Uterus (tissue), 4 donors: ENCODE data around the gene USP40. TPM values are rescaled to one million over a fixed set of nuclear protein-coding genes. Genes with fewer than 3 reads are reported as not detected.
A peak's percentile ranks its signal among the peaks of the same experiment; 100 is the strongest.

Source experiments
- DNase-seq, 2 donors: peaks; one replicate each; pipeline ENCODE4 v3.0.0-alpha.2; 2019 to 2020
- H3K27ac ChIP-seq, 2 donors: fragments of 200-600 bp; sonication (generic); 1 replicate in 1 of 2; 2 replicates in 1 of 2; pipeline ENCODE4 v1.5.1; 2016 to 2018
- H3K27me3 ChIP-seq, 2 donors: fragments of 200-600 bp; sonication (generic); one replicate each; pipeline ENCODE4 v1.5.1; 2018 to 2019; ENCODE audit warnings: control low read depth in 1 of 2
- H3K36me3 ChIP-seq, 2 donors: fragments of 200-600 bp; sonication (generic); one replicate each; pipeline ENCODE4 v1.5.1; 2019; ENCODE audit warnings: control low read depth in 1 of 2
- H3K4me1 ChIP-seq, 2 donors: fragments of 200-600 bp; sonication (generic); one replicate each; pipeline ENCODE4 v1.5.1; 2018 to 2019; ENCODE audit warnings: control low read depth in 1 of 2
- H3K4me3 ChIP-seq, 2 donors: fragments of 200-600 bp; sonication (generic); 1 replicate in 1 of 2; 2 replicates in 1 of 2; pipeline ENCODE4 v1.5.1; 2018 to 2019; ENCODE audit warnings: mild to moderate bottlenecking in 1 of 2
- H3K9me3 ChIP-seq, 2 donors: fragments of 200-600 bp; sonication (generic); one replicate each; pipeline ENCODE4 v1.5.1; 2019; ENCODE audit warnings: control low read depth in 1 of 2
- POLR2A ChIP-seq, 2 donors: fragments of 450-650 bp; IDR thresholded peaks; one replicate each; pipeline ENCODE4 v1.6.1; 2016; ENCODE audit warnings: antibody characterized with exemption in 2 of 2, mild to moderate bottlenecking in 1 of 2, moderate library complexity in 1 of 2
- intact Hi-C: fragments of 100-400 bp; cut with DNase I; formaldehyde crosslinking; loops from one replicate; pipeline ENCODE4 v1.15.1; 2023; ENCODE audit warnings: low total_unique reads
- total RNA-seq, 4 donors: library from RNA; depleted of rRNA in 3 of 4; stranded (reverse); fragments of >200 nt in 3 of 4; gene quantifications; one replicate each; pipeline versions ENCODE4 v1.1.0 to v1.2.4, GENCODE V29; 2014 to 2023
- TF ChIP-seq, protein P1 (sequence below), 4 experiments: fragments of 200-600 bp in 2 of 4; fragments of 450-650 bp in 2 of 4; sonication (generic) in 2 of 4; IDR thresholded peaks; one replicate each; pipeline ENCODE4 v1.5.1; 2016 to 2019; ENCODE audit warnings: antibody characterized with exemption in 4 of 4, mild to moderate bottlenecking in 2 of 4, moderate library complexity in 1 of 4
- donor health status: DM: yes; HTN: yes; CAD: no.

USP40 gene
- total RNA-seq, 4 donors from 2014 or later = 14.7 to 60.2 (median 49.5) TPM

DNA sequence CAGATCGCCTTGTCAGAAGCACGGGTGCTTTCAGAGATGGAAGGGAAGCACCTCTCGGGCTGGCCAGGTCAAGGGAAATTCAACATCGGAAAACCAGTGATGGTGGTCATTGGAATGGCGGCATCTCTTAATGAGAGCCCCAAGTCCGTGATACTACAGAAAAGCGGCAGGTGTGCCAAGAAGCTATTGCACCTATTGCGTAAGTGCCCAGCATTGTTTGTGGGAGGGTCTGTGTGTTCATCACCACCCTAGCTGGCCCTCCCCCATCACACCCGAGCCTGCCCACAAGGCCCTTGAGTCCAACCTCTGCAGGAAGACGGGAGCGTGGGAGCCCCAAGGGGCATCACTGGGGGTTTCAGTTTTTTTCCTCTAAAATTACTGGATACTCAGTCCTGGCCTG, 111.6 kb downstream of the USP40 start:
- no peak for DNase-seq
- Histone ChIP-seq H3K27ac (no peak overlapping the region), H3K36me3 (no peaks in the 10 kb centered on the region), H3K4me3 (no peak overlapping the region), H3K9me3 (no peaks in the 10 kb centered on the region), H3K4me1 (no peaks in the 10 kb centered on the region), H3K27me3 (no peaks in the 10 kb centered on the region)
- intact Hi-C loops = no loop called here
- TF ChIP-seq POLR2A (IDR thresholded peaks at IDR 0.05) = no peak

- Histone ChIP-seq H3K27ac (no peak overlapping the region), H3K36me3 (no peaks in the 10 kb centered on the region), H3K4me3 (no peak overlapping the region), H3K27me3 (no peaks in the 10 kb centered on the region), H3K9me3 (no peaks in the 10 kb centered on the region), H3K4me1 (no peaks in the 10 kb centered on the region)
- intact Hi-C loops = no loop called here
- no peak for DNase-seq
- TF ChIP-seq, protein P1, sequence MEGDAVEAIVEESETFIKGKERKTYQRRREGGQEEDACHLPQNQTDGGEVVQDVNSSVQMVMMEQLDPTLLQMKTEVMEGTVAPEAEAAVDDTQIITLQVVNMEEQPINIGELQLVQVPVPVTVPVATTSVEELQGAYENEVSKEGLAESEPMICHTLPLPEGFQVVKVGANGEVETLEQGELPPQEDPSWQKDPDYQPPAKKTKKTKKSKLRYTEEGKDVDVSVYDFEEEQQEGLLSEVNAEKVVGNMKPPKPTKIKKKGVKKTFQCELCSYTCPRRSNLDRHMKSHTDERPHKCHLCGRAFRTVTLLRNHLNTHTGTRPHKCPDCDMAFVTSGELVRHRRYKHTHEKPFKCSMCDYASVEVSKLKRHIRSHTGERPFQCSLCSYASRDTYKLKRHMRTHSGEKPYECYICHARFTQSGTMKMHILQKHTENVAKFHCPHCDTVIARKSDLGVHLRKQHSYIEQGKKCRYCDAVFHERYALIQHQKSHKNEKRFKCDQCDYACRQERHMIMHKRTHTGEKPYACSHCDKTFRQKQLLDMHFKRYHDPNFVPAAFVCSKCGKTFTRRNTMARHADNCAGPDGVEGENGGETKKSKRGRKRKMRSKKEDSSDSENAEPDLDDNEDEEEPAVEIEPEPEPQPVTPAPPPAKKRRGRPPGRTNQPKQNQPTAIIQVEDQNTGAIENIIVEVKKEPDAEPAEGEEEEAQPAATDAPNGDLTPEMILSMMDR (IDR thresholded peaks at IDR 0.05) = no peak
- no peak for TF ChIP-seq POLR2A (IDR thresholded peaks at IDR 0.05)
Measured at GRCh38 chr2:233453916-233454315, 112.7 kb downstream of the USP40 start.

- DNase-seq = no peak
- Histone ChIP-seq H3K36me3 (no peaks in the 10 kb centered on the region), H3K4me3 (no peak overlapping the region), H3K27me3 (no peaks in the 10 kb centered on the region), H3K27ac (peak overlapping the region in 1 of 2 donors; percentile 13), H3K4me1 (no peaks in the 10 kb centered on the region), H3K9me3 (no peaks in the 10 kb centered on the region)
- TF ChIP-seq, protein P1 (IDR thresholded peaks at IDR 0.05) = no peak
- no peak for TF ChIP-seq POLR2A (IDR thresholded peaks at IDR 0.05)
- intact Hi-C loops = no loop called here
Measured at GRCh38 chr2:233453111-233453915, 113.3 kb downstream of the USP40 start.

- intact Hi-C loops = no loop called here
- H3K4me1 ChIP-seq = no peaks in the 10 kb centered on the region
- no peak overlapping the region for H3K27ac ChIP-seq
- no peaks in the 10 kb centered on the region for H3K9me3 ChIP-seq
- no peak overlapping the region for H3K4me3 ChIP-seq
- TF ChIP-seq, protein P1 (IDR thresholded peaks at IDR 0.05) = no peak
- no peak for TF ChIP-seq POLR2A (IDR thresholded peaks at IDR 0.05)
- no peak for DNase-seq
- no peaks in the 10 kb centered on the region for H3K36me3 ChIP-seq
- no peaks in the 10 kb centered on the region for H3K27me3 ChIP-seq
Measured at GRCh38 chr2:233451950-233452349, 114.6 kb downstream of the USP40 start.

GRCh38 chr2:233450864-233451575, 115.6 kb downstream of the USP40 start:
- Histone ChIP-seq H3K36me3 (no peaks in the 10 kb centered on the region), H3K4me1 (no peaks in the 10 kb centered on the region), H3K4me3 (no peak overlapping the region), H3K27me3 (no peaks in the 10 kb centered on the region), H3K9me3 (no peaks in the 10 kb centered on the region), H3K27ac (no peak overlapping the region)
- intact Hi-C loops = no loop called here
- no peak for DNase-seq
- TF ChIP-seq POLR2A (IDR thresholded peaks at IDR 0.05) = no peak
- TF ChIP-seq, protein P1 (IDR thresholded peaks at IDR 0.05) = no peak
